GM23338 (cell line): ENCODE data around the gene NDC80. TPM values are rescaled to one million over a fixed set of nuclear protein-coding genes. Genes with fewer than 3 reads are reported as not detected.

ENCODE experiments used
- ATAC-seq: fragments of 200-7000 bp; cut with Tn5 transposase; 3 replicates; pipeline ENCODE4 v1.9.1; 2020
- DNase-seq: peaks from one replicate; pipeline ENCODE4 v3.0.0-alpha.2; 2015; ENCODE audit warnings: low spot score
- H2AFZ ChIP-seq: fragments of 200-600 bp; sonication (generic); 2 replicates; pipeline ENCODE4 v1.8.0; 2016; ENCODE audit warnings: antibody characterized with exemption, mild to moderate bottlenecking, moderate library complexity
- H3F3A ChIP-seq: fragments of 200-600 bp; sonication (generic); replicated peaks from 2 replicates; pipeline ENCODE4 v1.8.0; 2017; ENCODE audit warnings: antibody characterized with exemption, mixed run types, low read depth
- H3K27ac ChIP-seq: fragments of 200-600 bp; sonication (generic); 2 replicates; pipeline ENCODE4 v1.6.1; 2016; ENCODE audit warnings: low read depth
- H3K27me3 ChIP-seq: fragments of 200-600 bp; sonication (generic); 2 replicates; pipeline ENCODE4 v1.8.0; 2016; ENCODE audit warnings: mild to moderate bottlenecking, mixed run types, moderate library complexity; ENCODE audit not compliant: insufficient read depth
- H3K36me3 ChIP-seq: fragments of 200-600 bp; sonication (generic); 2 replicates; pipeline ENCODE4 v1.8.0; 2016; ENCODE audit warnings: mild to moderate bottlenecking; ENCODE audit not compliant: insufficient read depth
- H3K4me1 ChIP-seq: fragments of 200-600 bp; sonication (generic); 2 replicates; pipeline ENCODE4 v1.8.0; 2016; ENCODE audit warnings: mild to moderate bottlenecking, moderate library complexity; ENCODE audit not compliant: insufficient read depth
- H3K4me2 ChIP-seq: fragments of 200-600 bp; sonication (generic); 2 replicates; pipeline ENCODE4 v1.7.1; 2017; ENCODE audit warnings: mixed run types
- H3K4me3 ChIP-seq: fragments of 200-600 bp; sonication (generic); 2 replicates; pipeline ENCODE4 v1.6.1; 2016; ENCODE audit warnings: mixed run types
- H3K79me2 ChIP-seq: fragments of 200-600 bp; sonication (generic); replicated peaks from 2 replicates; pipeline ENCODE4 v1.8.0; 2017; ENCODE audit warnings: mild to moderate bottlenecking; ENCODE audit not compliant: insufficient read depth
- H3K9me2 ChIP-seq: fragments of 200-600 bp; sonication (generic); 2 replicates; pipeline ENCODE4 v1.8.0; 2017; ENCODE audit not compliant: insufficient read depth
- H4K20me1 ChIP-seq: fragments of 200-600 bp; sonication (generic); replicated peaks from 2 replicates; pipeline ENCODE4 v1.8.0; 2017; ENCODE audit warnings: mild to moderate bottlenecking; ENCODE audit not compliant: insufficient read depth
- H3K27ac Mint-ChIP-seq: 2 replicates; pipeline ENCODE4 v1.8.0; 2020; ENCODE audit warnings: inconsistent platforms, mild to moderate bottlenecking, moderate library complexity, mixed read lengths
- H3K27me3 Mint-ChIP-seq: 3 replicates; pipeline ENCODE4 v1.8.0; 2022; ENCODE audit warnings: low read depth, mild to moderate bottlenecking, moderate library complexity, mixed read lengths, inconsistent platforms; ENCODE audit not compliant: insufficient read depth, poor library complexity
- H3K36me3 Mint-ChIP-seq: 3 replicates; pipeline ENCODE4 v1.8.0; 2021; ENCODE audit warnings: low read depth, mild to moderate bottlenecking, inconsistent platforms, moderate library complexity, mixed read lengths
- H3K4me1 Mint-ChIP-seq: 3 replicates; pipeline ENCODE4 v1.8.0; 2020; ENCODE audit warnings: mild to moderate bottlenecking, inconsistent platforms, mixed read lengths
- H3K4me3 Mint-ChIP-seq: 3 replicates; pipeline ENCODE4 v1.8.0; 2021; ENCODE audit warnings: moderate library complexity, mild to moderate bottlenecking, inconsistent platforms, mixed read lengths
- H3K9me3 Mint-ChIP-seq: 3 replicates; pipeline ENCODE4 v1.8.0; 2020; ENCODE audit warnings: moderate library complexity, mild to moderate bottlenecking, inconsistent platforms, mixed read lengths
- CREB1 ChIP-seq: fragments of 250-450 bp; sonication (Bioruptor Pico); IDR thresholded peaks from 2 replicates; pipeline ENCODE4 v1.5.0; 2020; ENCODE audit warnings: low read depth, mild to moderate bottlenecking, moderate library complexity
- CTCF ChIP-seq, 2 experiments: fragments of 200-600 bp in 1 of 2; sonication (generic) in 1 of 2; conservative IDR thresholded peaks; 2 replicates each; pipeline versions ENCODE4 v1.5.1 to v1.6.1; 2016 to 2017; ENCODE audit warnings: antibody characterized with exemption in 2 of 2, low read depth in 2 of 2, mild to moderate bottlenecking in 2 of 2, moderate library complexity in 1 of 2
- EZH2 ChIP-seq: fragments of 200-600 bp; sonication (generic); IDR thresholded peaks from one replicate; pipeline ENCODE4 v1.8.0; 2017; ENCODE audit warnings: antibody characterized with exemption, mild to moderate bottlenecking, low read depth; ENCODE audit not compliant: unreplicated experiment
- EZH2phosphoT487 ChIP-seq: fragments of 200-600 bp; sonication (generic); IDR thresholded peaks from one replicate; pipeline ENCODE4 v1.8.1; 2018; ENCODE audit warnings: antibody characterized with exemption; ENCODE audit not compliant: unreplicated experiment
- JUNB ChIP-seq: IDR thresholded peaks from one replicate; pipeline ENCODE4 v1.6.1; 2016; ENCODE audit warnings: antibody characterized with exemption; ENCODE audit not compliant: unreplicated experiment
- NANOG ChIP-seq: IDR thresholded peaks from 2 replicates; pipeline ENCODE4 v1.6.1; 2016; ENCODE audit warnings: antibody characterized with exemption, borderline replicate concordance
- POLR2AphosphoS5 ChIP-seq: IDR thresholded peaks from 2 replicates; pipeline ENCODE4 v1.6.1; 2016; ENCODE audit warnings: antibody characterized with exemption, low read depth
- REST ChIP-seq: IDR thresholded peaks from one replicate; pipeline ENCODE4 v1.6.1; 2018; ENCODE audit warnings: antibody characterized with exemption; ENCODE audit not compliant: unreplicated experiment
- STAT1 ChIP-seq: IDR thresholded peaks from one replicate; pipeline ENCODE4 v1.6.1; 2016; ENCODE audit warnings: antibody characterized with exemption; ENCODE audit not compliant: unreplicated experiment
- ZNF114 ChIP-seq: fragments of 250-450 bp; sonication (Bioruptor Pico); IDR thresholded peaks from 2 replicates; pipeline ENCODE4 v1.5.0; 2020; ENCODE audit warnings: mild to moderate bottlenecking, moderate library complexity
- ZNF331 ChIP-seq: fragments of 250-450 bp; sonication (Bioruptor Pico); IDR thresholded peaks from 2 replicates; pipeline ENCODE4 v1.5.0; 2020; ENCODE audit warnings: low read depth, mild to moderate bottlenecking, moderate library complexity
- ZNF462 ChIP-seq: fragments of 250-450 bp; sonication (Bioruptor Pico); IDR thresholded peaks from 2 replicates; pipeline ENCODE4 v1.5.0; 2020; ENCODE audit warnings: mild to moderate bottlenecking, moderate library complexity
- polyA plus RNA-seq: library from polyadenylated mRNA; unstranded; fragments of >200 nt; fragmentation: Nextera tagmentation; extraction: Ambion mirVana; gene quantifications from 2 replicates; pipeline ENCODE4 v1.2.1, GENCODE V29; 2016
- total RNA-seq: library from RNA; depleted of rRNA; stranded (reverse); fragments of >200 nt; shearing (Covaris generic); gene quantifications from 2 replicates; pipeline ENCODE4 v1.2.3, GENCODE V29; 2014
- TF ChIP-seq, protein P1 (sequence below): IDR thresholded peaks from 2 replicates; pipeline ENCODE4 v1.6.1; 2016; ENCODE audit warnings: antibody characterized with exemption

NDC80 gene
- total and polyA plus RNA-seq, 2 experiments from 2014 or later, result 36.6 to 58.4 TPM

DNA sequence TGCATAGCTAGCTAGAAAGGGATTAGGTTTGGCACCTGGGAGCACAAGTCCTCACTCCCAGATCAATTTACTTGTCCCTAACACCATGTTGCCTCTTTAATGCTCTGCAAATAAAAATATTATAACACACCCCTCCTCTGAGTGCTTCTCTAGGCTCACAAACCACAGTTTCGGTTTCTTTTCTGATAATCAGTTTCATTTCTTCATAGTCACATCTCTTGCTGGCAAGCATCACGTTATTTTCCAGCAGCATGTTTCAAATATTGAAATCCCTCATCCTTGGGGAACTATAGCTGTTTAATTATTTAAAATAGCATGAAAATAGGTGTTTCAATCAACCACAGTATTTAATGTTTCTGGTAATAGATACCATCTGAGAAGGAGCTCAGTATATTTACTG lies 70.3 kb downstream of the NDC80 start:
- no peak for ATAC-seq
- Histone ChIP-seq H3K9me2 (no peaks in the 10 kb centered on the region), H3K79me2 (no peaks in the 10 kb centered on the region), H3K4me1 (no peaks in the 10 kb centered on the region), H3K36me3 (no peaks in the 10 kb centered on the region), H3K27ac (no peak overlapping the region), H3K4me3 (no peak overlapping the region), H4K20me1 (no peaks in the 10 kb centered on the region), H2AFZ (no peak overlapping the region), H3F3A (no peaks in the 10 kb centered on the region), H3K4me2 (no peak overlapping the region), H3K27me3 (no peaks in the 10 kb centered on the region)
- Mint-ChIP-seq H3K36me3 (no peaks in the 10 kb centered on the region), H3K4me1 (no peaks in the 10 kb centered on the region), H3K27ac (no peak overlapping the region), H3K4me3 (no peak overlapping the region), H3K9me3 (no peaks in the 10 kb centered on the region), H3K27me3 (peaks cover 2% of the 10 kb centered on the region)
- DNase-seq, result no peak
- no peak for TF ChIP-seq EZH2phosphoT487
- no peak for TF ChIP-seq ZNF462 (CRISPR knock-in tag)
- no peak for TF ChIP-seq ZNF114
- TF ChIP-seq NANOG, result no peak
- no peak for TF ChIP-seq JUNB
- no peak for TF ChIP-seq STAT1
- TF ChIP-seq POLR2AphosphoS5, result no peak
- TF ChIP-seq ZNF331, result no peak
- TF ChIP-seq REST, result no peak
- no peak for TF ChIP-seq CTCF (conservative IDR thresholded peaks at IDR 0.05; ENCODE audit: low read depth in 2 of 2)
- TF ChIP-seq CREB1 (CRISPR knock-in tag), result no peak
- TF ChIP-seq, protein P1, sequence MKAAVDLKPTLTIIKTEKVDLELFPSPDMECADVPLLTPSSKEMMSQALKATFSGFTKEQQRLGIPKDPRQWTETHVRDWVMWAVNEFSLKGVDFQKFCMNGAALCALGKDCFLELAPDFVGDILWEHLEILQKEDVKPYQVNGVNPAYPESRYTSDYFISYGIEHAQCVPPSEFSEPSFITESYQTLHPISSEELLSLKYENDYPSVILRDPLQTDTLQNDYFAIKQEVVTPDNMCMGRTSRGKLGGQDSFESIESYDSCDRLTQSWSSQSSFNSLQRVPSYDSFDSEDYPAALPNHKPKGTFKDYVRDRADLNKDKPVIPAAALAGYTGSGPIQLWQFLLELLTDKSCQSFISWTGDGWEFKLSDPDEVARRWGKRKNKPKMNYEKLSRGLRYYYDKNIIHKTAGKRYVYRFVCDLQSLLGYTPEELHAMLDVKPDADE, result no peak
- no peak for TF ChIP-seq EZH2
